SK-N-SH (cell line): Measurements from ENCODE around the gene MBOAT2. TPM values are rescaled to one million over a fixed set of nuclear protein-coding genes. Genes with fewer than 3 reads are reported as not detected.

Source experiments
- CTCF ChIA-PET: fragments of 300-600, 350-600 bp; formaldehyde crosslinking; extraction: SDS; loops from one replicate; lab custom pipeline; 2021; lab: Yijun Ruan, JAX
- POLR2A ChIA-PET: fragments of 350-600 bp; sonication (Branson Sonifier 250); formaldehyde crosslinking; extraction: SDS; loops from one replicate; lab custom pipeline; 2020; ENCODE audit warnings: antibody characterized with exemption, inconsistent platforms; lab: Yijun Ruan, JAX
- DNase-seq: peaks from one replicate; pipeline ENCODE4 v3.0.0; 2012
- H2AFZ ChIP-seq: fragments of 200-600 bp; sonication (generic); 2 replicates; pipeline ENCODE4 v1.8.1; 2016; ENCODE audit warnings: antibody characterized with exemption, mild to moderate bottlenecking, low read depth
- H3F3A ChIP-seq: fragments of 200-600 bp; sonication (generic); replicated peaks from 2 replicates; pipeline ENCODE3; 2016; ENCODE audit warnings: antibody characterized with exemption, mild to moderate bottlenecking; ENCODE audit not compliant: insufficient read depth
- H3K27ac ChIP-seq, 2 experiments: fragments of 200-500 bp in 1 of 2; fragments of 200-600 bp in 1 of 2; sonication (Bioruptor generic) in 1 of 2; sonication (generic), shearing (Covaris generic) in 1 of 2; 2 replicates each; pipeline versions ENCODE4 v1.5.1 to v1.6.1; 2014 to 2016; ENCODE audit warnings: low read depth in 2 of 2, inconsistent platforms in 1 of 2, low read length in 1 of 2, mild to moderate bottlenecking in 1 of 2, mixed read lengths in 1 of 2
- H3K27me3 ChIP-seq: fragments of 200-600 bp; sonication (generic), shearing (Covaris generic); 2 replicates; pipeline ENCODE4 v1.6.1; 2016; ENCODE audit warnings: mixed run types; ENCODE audit not compliant: insufficient read depth
- H3K36me3 ChIP-seq, 2 experiments: fragments of 200-500 bp in 1 of 2; fragments of 200-600 bp in 1 of 2; sonication (Bioruptor generic) in 1 of 2; sonication (generic) in 1 of 2; replicated peaks in 1 of 2; 2 replicates each; pipeline versions ENCODE3 to v1.5.1; 2014 to 2016; ENCODE audit warnings: low read length in 1 of 2, mild to moderate bottlenecking in 1 of 2; ENCODE audit not compliant: insufficient read depth in 2 of 2, control insufficient read depth in 1 of 2
- H3K4me1 ChIP-seq, 2 experiments: fragments of 200-500 bp in 1 of 2; fragments of 200-600 bp in 1 of 2; sonication (Bioruptor generic) in 1 of 2; sonication (generic), shearing (Covaris generic) in 1 of 2; 2 replicates each; pipeline versions ENCODE4 v1.5.1 to v1.6.1; 2014 to 2016; ENCODE audit warnings: low read depth in 1 of 2, low read length in 1 of 2, mixed run types in 1 of 2; ENCODE audit not compliant: insufficient read depth in 2 of 2, control insufficient read depth in 1 of 2
- H3K4me2 ChIP-seq: fragments of 200-600 bp; sonication (generic), shearing (Covaris generic); 2 replicates; pipeline ENCODE4 v1.6.1; 2017; ENCODE audit warnings: mixed run types
- H3K4me3 ChIP-seq, 2 experiments: fragments of 200-500 bp in 1 of 2; fragments of 200-600 bp in 1 of 2; sonication (Bioruptor generic) in 1 of 2; sonication (generic), shearing (Covaris generic) in 1 of 2; 2 replicates each; pipeline versions ENCODE4 v1.5.1 to v1.8.1; 2014 to 2016; ENCODE audit warnings: low read depth in 2 of 2, inconsistent platforms in 1 of 2, low read length in 1 of 2, mild to moderate bottlenecking in 1 of 2, mixed read lengths in 1 of 2, moderate library complexity in 1 of 2
- H3K79me2 ChIP-seq: fragments of 200-600 bp; sonication (generic); 2 replicates; pipeline ENCODE4 v1.8.1; 2017; ENCODE audit warnings: mild to moderate bottlenecking; ENCODE audit not compliant: insufficient read depth
- H3K9ac ChIP-seq: fragments of 200-600 bp; sonication (generic); 2 replicates; pipeline ENCODE4 v1.6.1; 2017; ENCODE audit warnings: mixed run types
- H3K9me2 ChIP-seq: fragments of 200-600 bp; sonication (generic); 2 replicates; pipeline ENCODE4 v1.6.1; 2017; ENCODE audit warnings: mixed run types
- H3K9me3 ChIP-seq: fragments of 200-600 bp; sonication (generic); 2 replicates; pipeline ENCODE4 v1.6.1; 2017; ENCODE audit warnings: mixed run types, mild to moderate bottlenecking, moderate library complexity
- H4K20me1 ChIP-seq: fragments of 200-600 bp; sonication (generic); 2 replicates; pipeline ENCODE4 v1.6.1; 2017; ENCODE audit warnings: mild to moderate bottlenecking, mixed run types; ENCODE audit not compliant: insufficient read depth
- CHD2 ChIP-seq: fragments of 150-350 bp; IDR thresholded peaks from 2 replicates; pipeline ENCODE4 v1.6.1; 2018; ENCODE audit warnings: low read length; ENCODE audit not compliant: partially characterized antibody
- EP300 ChIP-seq, 2 experiments: IDR thresholded peaks; 2 replicates each; pipeline versions ENCODE4 v1.4.0 to v1.6.1; 2012; ENCODE audit warnings: borderline replicate concordance in 1 of 2, low read depth in 1 of 2, low read length in 1 of 2
- EZH2phosphoT487 ChIP-seq: fragments of 200-600 bp; sonication (generic); IDR thresholded peaks from 2 replicates; pipeline ENCODE4 v1.6.1; 2017; ENCODE audit warnings: low read depth, mixed run types, mild to moderate bottlenecking, antibody characterized with exemption, moderate library complexity, borderline replicate concordance
- FOXJ3 ChIP-seq: sonication (generic); formaldehyde crosslinking; IDR thresholded peaks from 2 replicates; pipeline ENCODE4 v1.5.1; 2020; ENCODE audit warnings: mild to moderate bottlenecking, missing genetic modification reagents
- FOXM1 ChIP-seq: IDR thresholded peaks from 2 replicates; pipeline ENCODE4 v1.4.0; 2012; ENCODE audit warnings: low read depth, mild to moderate bottlenecking
- GATA2 ChIP-seq: sonication (generic); formaldehyde crosslinking; IDR thresholded peaks from 2 replicates; pipeline ENCODE4 v1.5.0; 2020; ENCODE audit warnings: mild to moderate bottlenecking, missing genetic modification reagents
- MAX ChIP-seq: IDR thresholded peaks from 2 replicates; pipeline ENCODE4 v1.4.0; 2012; ENCODE audit warnings: low read depth
- MEF2A ChIP-seq: IDR thresholded peaks from 2 replicates; pipeline ENCODE4 v1.4.0; 2012; ENCODE audit warnings: low read depth, borderline replicate concordance
- MXI1 ChIP-seq: IDR thresholded peaks from 2 replicates; pipeline ENCODE4 v1.6.1; 2012; ENCODE audit warnings: mild to moderate bottlenecking, low read depth, low read length, improper control_type of control experiment
- POLR2AphosphoS5 ChIP-seq: IDR thresholded peaks from 2 replicates; pipeline ENCODE4 v1.6.1; 2012; ENCODE audit warnings: low read depth, low read length
- RCOR1 ChIP-seq: fragments of 150-350 bp; IDR thresholded peaks from 2 replicates; pipeline ENCODE4 v1.6.1; 2017; ENCODE audit warnings: antibody characterized with exemption, low read length
- RFX5 ChIP-seq: IDR thresholded peaks from 2 replicates; pipeline ENCODE4 v1.6.1; 2012; ENCODE audit warnings: mild to moderate bottlenecking, improper control_type of control experiment, low read length
- RXRA ChIP-seq: IDR thresholded peaks from 2 replicates; pipeline ENCODE4 v1.4.0; 2012; ENCODE audit warnings: low read depth, mild to moderate bottlenecking, borderline replicate concordance
- SMC3 ChIP-seq: IDR thresholded peaks from 2 replicates; pipeline ENCODE4 v1.6.1; 2012; ENCODE audit warnings: low read depth, low read length, improper control_type of control experiment
- TAF1 ChIP-seq: IDR thresholded peaks from 2 replicates; pipeline ENCODE4 v1.6.1; 2012; ENCODE audit warnings: low read depth, mild to moderate bottlenecking, low read length, moderate library complexity, borderline replicate concordance
- USF1 ChIP-seq: IDR thresholded peaks from 2 replicates; pipeline ENCODE4 v1.4.0; 2012; ENCODE audit warnings: low read depth, borderline replicate concordance
- ZBTB33 ChIP-seq: IDR thresholded peaks from 2 replicates; pipeline ENCODE4 v1.4.0; 2012; ENCODE audit warnings: low read depth, borderline replicate concordance
- WGBS: methylation state at CpG from one replicate; pipeline ENCODE4 v1.1.6; 2017; ENCODE audit warnings: low lambda C conversion rate; 5-methylcytosine and 5-hydroxymethylcytosine counted together
- polyA plus RNA-seq, 3 experiments: library from polyadenylated mRNA; depleted of rRNA; stranded (reverse); fragments of >200 nt; gene quantifications; 2 replicates each; pipeline ENCODE4 v1.2.3, GENCODE V29; 2012
- TF ChIP-seq, protein P1 (sequence below): fragments of 150-350 bp; IDR thresholded peaks from 2 replicates; pipeline ENCODE4 v1.6.1; 2017; ENCODE audit warnings: antibody characterized with exemption, low read length, low read depth, borderline replicate concordance
- TF ChIP-seq, protein P2 (sequence below): IDR thresholded peaks from 2 replicates; pipeline ENCODE4 v1.6.1; 2012; ENCODE audit warnings: mild to moderate bottlenecking, low read depth, low read length, moderate library complexity

The MBOAT2 gene
- polyA plus RNA-seq, 1 of the 3 experiments (the other 2 are of a cell fraction) = 33.9 TPM

- Histone ChIP-seq H3K9ac (no peak overlapping the region), H3K4me2 (no peak overlapping the region), H4K20me1 (no peaks in the 10 kb centered on the region), H3K4me1 (no peaks in the 10 kb centered on the region), H3K27ac (no peak overlapping the region), H3K9me2 (no peaks in the 10 kb centered on the region), H3F3A (no peaks in the 10 kb centered on the region), H2AFZ (no peak overlapping the region), H3K27me3 (no peaks in the 10 kb centered on the region), H3K79me2 (no peaks in the 10 kb centered on the region), H3K4me3 (no peak overlapping the region), H3K9me3 (0 out of 2 replicates have a peak, but pooled peaks cover 9% of the 10 kb centered on the region), H3K36me3 (no peaks in the 10 kb centered on the region)
- 79% methylated on average over 4 of the region's 4 CpGs for WGBS
- TF ChIP-seq FOXM1 (no peak), RXRA (no peak), ZBTB33 (no peak), GATA2 (CRISPR knock-in tag) (no peak), RFX5 (no peak), EZH2phosphoT487 (no peak), POLR2AphosphoS5 (no peak), MEF2A (no peak), MAX (no peak), MXI1 (no peak), RCOR1 (no peak), USF1 (no peak), SMC3 (no peak), FOXJ3 (no peak), CHD2 (no peak), EP300 (IDR thresholded peaks at IDR 0.05; ENCODE audit: borderline replicate concordance in 1 of 2, low read depth in 1 of 2, low read length in 1 of 2) (no peak), TAF1 (no peak)
- TF ChIP-seq, protein P1, sequence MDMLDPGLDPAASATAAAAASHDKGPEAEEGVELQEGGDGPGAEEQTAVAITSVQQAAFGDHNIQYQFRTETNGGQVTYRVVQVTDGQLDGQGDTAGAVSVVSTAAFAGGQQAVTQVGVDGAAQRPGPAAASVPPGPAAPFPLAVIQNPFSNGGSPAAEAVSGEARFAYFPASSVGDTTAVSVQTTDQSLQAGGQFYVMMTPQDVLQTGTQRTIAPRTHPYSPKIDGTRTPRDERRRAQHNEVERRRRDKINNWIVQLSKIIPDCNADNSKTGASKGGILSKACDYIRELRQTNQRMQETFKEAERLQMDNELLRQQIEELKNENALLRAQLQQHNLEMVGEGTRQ = no peak
- TF ChIP-seq, protein P2, sequence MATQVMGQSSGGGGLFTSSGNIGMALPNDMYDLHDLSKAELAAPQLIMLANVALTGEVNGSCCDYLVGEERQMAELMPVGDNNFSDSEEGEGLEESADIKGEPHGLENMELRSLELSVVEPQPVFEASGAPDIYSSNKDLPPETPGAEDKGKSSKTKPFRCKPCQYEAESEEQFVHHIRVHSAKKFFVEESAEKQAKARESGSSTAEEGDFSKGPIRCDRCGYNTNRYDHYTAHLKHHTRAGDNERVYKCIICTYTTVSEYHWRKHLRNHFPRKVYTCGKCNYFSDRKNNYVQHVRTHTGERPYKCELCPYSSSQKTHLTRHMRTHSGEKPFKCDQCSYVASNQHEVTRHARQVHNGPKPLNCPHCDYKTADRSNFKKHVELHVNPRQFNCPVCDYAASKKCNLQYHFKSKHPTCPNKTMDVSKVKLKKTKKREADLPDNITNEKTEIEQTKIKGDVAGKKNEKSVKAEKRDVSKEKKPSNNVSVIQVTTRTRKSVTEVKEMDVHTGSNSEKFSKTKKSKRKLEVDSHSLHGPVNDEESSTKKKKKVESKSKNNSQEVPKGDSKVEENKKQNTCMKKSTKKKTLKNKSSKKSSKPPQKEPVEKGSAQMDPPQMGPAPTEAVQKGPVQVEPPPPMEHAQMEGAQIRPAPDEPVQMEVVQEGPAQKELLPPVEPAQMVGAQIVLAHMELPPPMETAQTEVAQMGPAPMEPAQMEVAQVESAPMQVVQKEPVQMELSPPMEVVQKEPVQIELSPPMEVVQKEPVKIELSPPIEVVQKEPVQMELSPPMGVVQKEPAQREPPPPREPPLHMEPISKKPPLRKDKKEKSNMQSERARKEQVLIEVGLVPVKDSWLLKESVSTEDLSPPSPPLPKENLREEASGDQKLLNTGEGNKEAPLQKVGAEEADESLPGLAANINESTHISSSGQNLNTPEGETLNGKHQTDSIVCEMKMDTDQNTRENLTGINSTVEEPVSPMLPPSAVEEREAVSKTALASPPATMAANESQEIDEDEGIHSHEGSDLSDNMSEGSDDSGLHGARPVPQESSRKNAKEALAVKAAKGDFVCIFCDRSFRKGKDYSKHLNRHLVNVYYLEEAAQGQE = no peak
- CTCF ChIA-PET = interaction anchor here (2.8 kb wide), 1 partner anchor 20 kb away, joined by 9 read pairs; no protein-coding TSS in a partner anchor
- POLR2A ChIA-PET = no interaction called here
- no peak for DNase-seq
Measured at GRCh38 chr2:9025746-9026145, 22.3 kb upstream of the MBOAT2 start.
